ENCODE measurements around the gene EXOC4. TPM values are rescaled to one million over a fixed set of nuclear protein-coding genes. Genes with fewer than 3 reads are reported as not detected.

The EXOC4 gene
- total RNA-seq, 4 donors from 2014 or later, result 52.4 to 82.2 (median 67.0) TPM

DNA sequence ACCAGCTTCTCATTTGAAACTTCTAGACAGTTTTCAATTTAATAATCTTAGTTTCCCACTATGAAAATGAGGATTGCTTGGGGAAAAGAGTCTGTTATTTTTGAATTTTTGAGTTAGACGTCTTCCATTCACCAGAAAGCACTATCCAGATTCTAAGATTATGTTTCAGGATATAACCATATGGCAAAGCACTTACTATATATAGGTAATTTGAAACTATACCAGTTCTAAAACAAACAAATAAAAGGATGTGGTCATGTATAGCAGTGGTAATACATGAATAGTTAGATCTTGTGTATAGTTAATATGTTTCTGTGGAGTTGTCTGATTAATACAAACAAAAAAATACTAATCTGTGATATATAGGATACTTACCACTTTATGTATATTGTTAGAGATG is 320.0 kb downstream of the EXOC4 start:
- WGBS, 2 donors, result 95 to 96% methylated on average over 1 of the region's 1 CpG

DNA sequence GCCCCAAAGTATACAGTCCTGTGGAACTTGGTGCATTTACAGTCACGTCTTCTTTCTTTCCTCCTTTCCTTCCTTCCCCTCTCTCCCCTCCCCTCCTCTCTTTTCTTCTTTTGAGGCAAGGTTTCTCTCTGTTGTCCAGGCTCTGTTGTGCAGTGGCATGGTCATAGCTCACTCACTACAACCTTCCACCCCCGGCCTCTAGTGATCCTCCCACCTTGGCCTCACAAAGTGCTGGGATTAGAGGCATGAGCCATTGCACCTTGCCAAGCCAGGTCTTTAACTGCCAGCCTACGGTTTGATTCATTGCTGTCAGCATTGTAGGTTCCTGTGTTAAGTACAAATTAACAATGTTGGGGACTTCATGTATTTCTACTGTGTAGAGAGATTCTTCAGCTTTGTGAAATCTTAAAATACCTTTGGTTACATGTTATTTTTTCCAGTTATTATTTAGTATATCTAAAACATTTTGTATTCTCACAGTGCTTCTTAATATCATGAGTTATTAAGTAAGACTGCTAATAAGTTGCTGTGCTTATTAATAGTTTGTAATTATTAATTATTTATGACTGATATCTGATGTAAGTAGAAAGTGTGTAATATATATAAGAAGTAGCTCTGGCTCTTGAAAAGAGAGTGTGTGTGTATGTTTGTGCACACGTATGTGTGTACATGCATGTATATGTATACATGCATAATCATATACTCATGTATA is 320.8 kb downstream of the EXOC4 start:
- TF ChIP-seq, protein P1, sequence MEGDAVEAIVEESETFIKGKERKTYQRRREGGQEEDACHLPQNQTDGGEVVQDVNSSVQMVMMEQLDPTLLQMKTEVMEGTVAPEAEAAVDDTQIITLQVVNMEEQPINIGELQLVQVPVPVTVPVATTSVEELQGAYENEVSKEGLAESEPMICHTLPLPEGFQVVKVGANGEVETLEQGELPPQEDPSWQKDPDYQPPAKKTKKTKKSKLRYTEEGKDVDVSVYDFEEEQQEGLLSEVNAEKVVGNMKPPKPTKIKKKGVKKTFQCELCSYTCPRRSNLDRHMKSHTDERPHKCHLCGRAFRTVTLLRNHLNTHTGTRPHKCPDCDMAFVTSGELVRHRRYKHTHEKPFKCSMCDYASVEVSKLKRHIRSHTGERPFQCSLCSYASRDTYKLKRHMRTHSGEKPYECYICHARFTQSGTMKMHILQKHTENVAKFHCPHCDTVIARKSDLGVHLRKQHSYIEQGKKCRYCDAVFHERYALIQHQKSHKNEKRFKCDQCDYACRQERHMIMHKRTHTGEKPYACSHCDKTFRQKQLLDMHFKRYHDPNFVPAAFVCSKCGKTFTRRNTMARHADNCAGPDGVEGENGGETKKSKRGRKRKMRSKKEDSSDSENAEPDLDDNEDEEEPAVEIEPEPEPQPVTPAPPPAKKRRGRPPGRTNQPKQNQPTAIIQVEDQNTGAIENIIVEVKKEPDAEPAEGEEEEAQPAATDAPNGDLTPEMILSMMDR (IDR thresholded peaks at IDR 0.05), result no peak
- no peak for TF ChIP-seq POLR2A (IDR thresholded peaks at IDR 0.05)
- intact Hi-C loops (cut with DNase I; ENCODE audit: low total_unique reads), result no loop called here
- no peak overlapping the region for H3K4me3 ChIP-seq (ENCODE audit: low read depth, poor library complexity, severe bottlenecking)
- no peak for DNase-seq (ENCODE audit: low spot score in 2 of 2)
- 89 to 91% methylated on average over 4 of the region's 4 CpGs for WGBS, 2 donors

More for the DNA sequence above, 320.0 kb downstream of the EXOC4 start:
- no peak overlapping the region for H3K4me3 ChIP-seq (ENCODE audit: low read depth, poor library complexity, severe bottlenecking)
- TF ChIP-seq POLR2A (IDR thresholded peaks at IDR 0.05), result no peak
- TF ChIP-seq, protein P1 (IDR thresholded peaks at IDR 0.05), result no peak
- no peak for DNase-seq (ENCODE audit: low spot score in 2 of 2)
- intact Hi-C loops (cut with DNase I; ENCODE audit: low total_unique reads), result no loop called here

DNA sequence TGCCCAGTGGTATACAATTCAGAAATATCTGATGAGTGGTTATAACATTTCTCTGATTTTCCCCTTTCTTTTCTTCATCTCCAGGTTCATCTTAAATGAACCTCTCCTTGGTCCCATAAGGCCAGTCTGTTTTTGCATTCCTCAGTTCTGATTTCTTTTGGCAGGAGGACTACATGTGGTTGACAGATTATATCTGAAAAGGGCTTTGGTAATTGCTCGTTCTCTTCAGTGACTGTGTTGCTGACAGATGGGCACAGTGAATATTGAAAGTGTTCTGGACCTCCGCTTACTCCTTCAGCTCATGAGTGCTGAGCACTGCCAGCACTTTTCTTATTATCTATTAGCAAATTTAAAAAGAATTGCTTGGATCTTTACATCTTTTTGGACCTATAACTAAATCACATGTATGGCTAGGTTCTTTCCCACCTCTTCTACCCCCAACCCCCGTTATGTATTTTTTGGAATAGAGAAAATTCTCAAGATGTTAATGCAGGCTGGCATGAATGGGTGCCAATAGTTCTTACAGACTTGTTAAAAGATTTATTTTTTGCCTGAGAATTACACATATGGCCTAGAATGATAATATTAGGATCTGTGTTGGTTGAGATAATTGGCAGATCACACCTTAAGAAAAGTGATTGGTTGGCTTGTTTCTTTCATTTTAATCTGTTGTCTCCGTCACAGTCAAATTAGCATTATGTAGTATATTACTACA is 323.0 kb downstream of the EXOC4 start:
- no peak for TF ChIP-seq POLR2A (IDR thresholded peaks at IDR 0.05)
- TF ChIP-seq, protein P1 (IDR thresholded peaks at IDR 0.05), result no peak
- DNase-seq (ENCODE audit: low spot score in 2 of 2), result no peak
- whole genome bisulfite sequencing, 2 donors, result 66 to 67% methylated on average over 4 of the region's 4 CpGs
- intact Hi-C loops (cut with DNase I; ENCODE audit: low total_unique reads), result no loop called here
- H3K4me3 ChIP-seq (ENCODE audit: low read depth, poor library complexity, severe bottlenecking), result no peak overlapping the region

DNA sequence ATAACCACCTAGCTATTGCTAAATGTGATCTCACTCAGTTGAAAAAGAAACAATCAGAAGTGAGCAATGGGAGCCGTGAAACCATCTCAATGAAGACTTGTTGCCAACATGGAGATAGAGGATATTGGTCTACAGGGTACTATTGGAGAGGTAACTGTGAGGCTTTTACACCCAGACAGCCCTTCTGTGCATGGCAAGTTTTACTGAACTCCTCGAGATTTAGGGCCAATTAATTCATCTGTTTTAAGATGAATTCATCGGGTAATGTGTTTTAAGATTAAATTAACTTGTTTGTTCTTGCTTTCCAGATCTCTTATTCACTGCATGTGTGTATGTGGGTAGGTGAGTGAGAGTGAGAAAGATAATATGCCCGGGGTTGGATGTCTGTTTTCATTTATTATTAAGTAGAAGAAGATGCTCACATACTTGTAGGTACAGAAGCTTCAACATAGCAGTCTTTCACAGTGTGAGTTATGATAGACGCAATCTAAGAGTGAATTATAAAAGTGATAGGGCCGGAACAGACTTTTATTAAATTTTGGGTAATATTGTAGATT is 323.8 kb downstream of the EXOC4 start:
- intact Hi-C loops (cut with DNase I; ENCODE audit: low total_unique reads), result no loop called here
- H3K4me3 ChIP-seq (ENCODE audit: low read depth, poor library complexity, severe bottlenecking), result no peak overlapping the region
- TF ChIP-seq, protein P1 (IDR thresholded peaks at IDR 0.05), result no peak
- TF ChIP-seq POLR2A (IDR thresholded peaks at IDR 0.05), result no peak
- WGBS, 2 donors, result 85 to 91% methylated on average over 6 of the region's 6 CpGs
- DNase-seq (ENCODE audit: low spot score in 2 of 2), result no peak

DNA sequence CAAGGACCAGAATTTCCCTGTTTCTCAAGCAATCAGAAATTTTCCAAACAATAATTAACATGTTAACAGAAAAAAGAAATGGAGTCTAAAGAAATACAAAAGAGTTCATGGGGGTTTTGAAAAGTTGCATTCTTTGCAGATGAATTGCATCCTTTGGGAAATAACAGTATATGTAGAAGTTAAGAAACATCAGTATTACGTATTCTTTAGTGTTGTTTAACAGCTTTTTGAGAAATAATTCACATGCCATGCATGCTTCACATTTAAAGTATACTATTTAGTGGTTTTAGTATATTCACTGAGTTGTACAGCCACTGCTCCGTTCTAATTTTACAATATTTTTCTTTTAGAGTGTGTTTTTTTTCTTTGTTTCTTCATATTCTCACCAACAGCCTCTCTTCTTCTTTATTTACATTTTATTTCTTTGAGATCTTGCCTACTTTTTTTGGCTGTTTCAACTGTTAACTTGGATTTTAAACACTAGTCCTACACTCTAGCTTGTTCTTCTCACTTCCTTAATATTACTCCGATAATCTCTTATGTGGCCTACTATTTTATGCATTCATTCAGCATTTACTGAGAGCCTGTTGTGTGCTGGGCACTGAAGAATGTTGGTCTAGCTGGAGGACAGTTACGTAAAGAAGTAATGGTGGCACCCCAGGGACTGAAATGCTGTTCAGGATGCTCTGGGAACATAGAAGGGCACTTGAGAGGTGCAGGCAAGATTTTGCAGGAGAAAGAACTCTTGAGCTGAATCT is 330.1 kb downstream of the EXOC4 start:
- H3K4me3 ChIP-seq (ENCODE audit: low read depth, poor library complexity, severe bottlenecking), result no peak overlapping the region
- WGBS, 2 donors, result 79 to 96% methylated on average over 4 of the region's 4 CpGs
- intact Hi-C loops (cut with DNase I; ENCODE audit: low total_unique reads), result no loop called here
- DNase-seq (ENCODE audit: low spot score in 2 of 2), result no peak
- no peak for TF ChIP-seq POLR2A (IDR thresholded peaks at IDR 0.05)
- TF ChIP-seq, protein P1 (IDR thresholded peaks at IDR 0.05), result no peak

All from lower leg skin (tissue), 4 donors.